GM19351 (cell line): Measurements from ENCODE around the gene BFSP1.
A peak's percentile ranks its signal among the peaks of the same experiment; 100 is the strongest.

ENCODE experiments used
- ATAC-seq: cut with Tn5 transposase; IDR thresholded peaks from one replicate; pipeline ENCODE4 v1.9.1; 2021; ENCODE audit warnings: mild to moderate bottlenecking, moderate library complexity; ENCODE audit not compliant: unreplicated experiment

Gene BFSP1

DNA sequence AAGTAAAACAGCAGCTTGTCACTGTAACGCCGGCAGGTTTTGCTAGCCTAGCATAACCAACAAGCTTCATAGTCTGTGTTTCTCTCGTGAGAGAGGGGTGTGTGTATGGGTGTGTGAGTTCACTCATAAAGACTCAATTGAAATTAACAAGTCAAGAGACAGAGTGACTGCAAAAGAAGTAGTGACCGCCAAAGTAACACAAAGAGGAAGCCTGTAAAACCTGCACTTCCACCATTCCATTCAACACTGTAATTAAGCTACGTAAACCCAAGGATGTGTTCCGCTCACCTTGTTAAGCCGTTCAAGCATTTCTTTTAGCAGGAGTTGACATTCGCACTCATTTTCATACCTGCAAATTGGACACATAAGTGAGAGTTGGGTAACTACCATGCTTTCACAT is 6.6 kb downstream of the BFSP1 start:
- ATAC-seq = no peak

DNA sequence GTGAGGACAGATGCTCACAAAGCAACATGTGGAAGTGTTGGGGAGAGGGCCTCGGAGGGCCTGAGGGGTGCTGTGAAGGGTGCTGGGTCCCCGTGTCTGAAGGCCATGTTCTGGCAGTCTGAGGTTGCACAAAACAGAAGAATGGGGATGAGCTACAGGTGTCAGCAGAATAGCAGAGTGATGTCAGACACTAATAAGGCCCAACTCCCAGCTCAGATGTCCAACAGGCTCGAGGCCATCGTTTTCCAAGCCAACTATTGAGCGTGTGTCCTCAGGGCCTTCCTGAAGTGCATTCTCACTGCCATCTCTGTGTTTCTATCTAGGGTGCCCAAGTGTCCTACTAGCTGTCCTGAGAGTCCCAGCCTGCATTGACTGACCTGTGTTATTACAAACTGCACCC is 7.9 kb downstream of the BFSP1 start:
- ATAC-seq = no peak

DNA sequence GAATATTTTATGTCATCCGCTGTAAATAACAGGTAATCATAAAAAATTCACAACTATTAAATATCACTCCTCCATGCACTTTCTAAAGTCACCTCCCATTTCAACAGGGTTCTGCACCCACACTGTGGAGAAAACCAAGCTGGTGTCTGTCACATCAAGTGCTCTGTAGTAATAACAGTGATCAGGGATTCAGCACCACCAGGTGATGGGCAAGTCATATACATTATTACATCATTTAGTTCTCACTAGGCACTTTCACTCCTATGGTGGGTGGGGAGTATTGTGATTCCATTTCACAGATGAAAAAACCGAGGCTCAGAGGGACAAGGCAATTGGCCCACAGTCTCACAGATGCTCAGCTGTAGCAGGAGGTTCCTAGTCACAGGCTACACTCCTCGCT is 8.7 kb downstream of the BFSP1 start:
- ATAC-seq = no peak

DNA sequence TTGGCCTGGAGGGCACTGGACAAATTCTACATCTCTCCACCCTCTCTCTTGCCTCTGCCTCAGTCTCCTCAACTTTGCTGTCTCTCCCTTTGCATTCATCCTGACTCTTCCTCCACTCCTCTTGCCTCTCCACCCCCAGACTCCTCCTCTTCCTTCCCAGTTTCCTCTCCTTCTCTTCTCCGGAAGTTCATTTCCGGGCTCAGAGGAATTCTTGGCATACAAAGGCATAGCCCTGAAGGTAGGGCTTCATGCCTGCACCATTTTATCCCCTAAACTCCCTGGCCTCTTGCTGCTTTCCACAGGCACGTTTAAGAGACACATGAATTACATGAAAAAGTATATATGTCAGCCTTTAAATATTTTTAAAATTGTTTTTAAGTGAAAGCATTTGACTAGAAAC is 10.6 kb downstream of the BFSP1 start:
- no peak for ATAC-seq

DNA sequence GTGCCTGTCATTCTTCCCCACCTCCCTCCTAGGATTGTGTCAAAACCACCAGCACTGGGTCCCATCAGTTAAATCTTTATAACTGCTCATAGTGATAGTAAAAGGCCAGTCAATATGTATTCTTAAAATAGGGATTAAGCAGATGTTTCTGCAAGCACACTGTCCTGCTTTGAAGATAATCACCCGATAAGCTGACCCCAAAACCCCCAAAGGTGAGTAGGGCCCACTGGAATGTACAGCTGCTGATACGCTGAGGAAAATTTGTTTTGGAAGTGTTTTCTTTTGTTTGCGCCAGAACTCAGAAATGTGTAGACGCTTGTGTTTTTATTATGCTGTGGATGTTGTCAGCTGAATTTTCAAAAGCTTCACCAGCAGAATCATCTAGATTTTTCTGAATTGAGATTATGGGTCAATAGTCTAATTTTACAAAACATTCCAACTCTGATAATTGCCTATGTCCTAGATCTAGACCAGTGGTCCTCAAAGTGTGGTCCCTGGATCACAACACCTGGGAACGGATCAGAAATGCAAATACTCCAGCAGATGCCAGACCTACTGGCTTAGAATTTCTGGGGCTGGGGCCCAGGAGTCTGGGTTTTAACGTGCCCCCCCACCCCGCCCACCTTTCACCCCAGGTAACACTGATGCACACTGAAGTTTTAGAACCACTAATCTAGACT is 11.4 kb downstream of the BFSP1 start:
- ATAC-seq = no peak

DNA sequence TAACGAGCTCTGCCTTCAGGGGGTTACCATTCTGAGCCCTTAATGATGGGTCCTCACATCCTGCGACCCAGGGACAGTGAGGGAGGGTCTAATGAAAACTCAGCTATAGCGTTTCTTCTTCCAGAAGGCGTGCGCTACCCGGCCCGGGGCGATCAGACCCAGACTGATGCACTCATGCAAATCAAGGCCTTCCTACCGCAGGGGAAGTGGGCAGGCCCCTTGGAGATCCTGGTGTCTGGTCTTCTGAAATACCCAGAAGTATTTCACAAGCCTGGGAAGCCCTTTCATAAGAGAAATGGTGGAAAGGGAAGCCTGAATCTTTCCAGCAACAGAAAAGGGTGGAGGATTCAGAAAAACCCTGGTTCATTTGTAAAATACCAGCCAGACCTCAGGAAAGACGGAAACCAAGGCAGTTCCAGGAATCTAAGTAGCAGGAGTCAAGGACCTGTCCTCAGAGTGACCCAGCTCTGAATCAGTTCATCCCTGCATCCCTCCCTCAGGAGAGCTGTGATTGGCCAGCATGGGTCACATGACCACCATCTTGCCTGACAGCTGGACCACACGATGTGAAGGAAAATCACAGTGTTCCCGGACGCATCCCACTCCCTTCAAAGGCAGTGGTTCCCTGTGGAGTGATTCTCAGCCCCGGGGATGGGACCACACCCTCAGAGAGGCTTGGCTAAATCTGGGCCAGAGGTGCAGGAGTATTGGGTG is 12.7 kb downstream of the BFSP1 start:
- no peak for ATAC-seq

DNA sequence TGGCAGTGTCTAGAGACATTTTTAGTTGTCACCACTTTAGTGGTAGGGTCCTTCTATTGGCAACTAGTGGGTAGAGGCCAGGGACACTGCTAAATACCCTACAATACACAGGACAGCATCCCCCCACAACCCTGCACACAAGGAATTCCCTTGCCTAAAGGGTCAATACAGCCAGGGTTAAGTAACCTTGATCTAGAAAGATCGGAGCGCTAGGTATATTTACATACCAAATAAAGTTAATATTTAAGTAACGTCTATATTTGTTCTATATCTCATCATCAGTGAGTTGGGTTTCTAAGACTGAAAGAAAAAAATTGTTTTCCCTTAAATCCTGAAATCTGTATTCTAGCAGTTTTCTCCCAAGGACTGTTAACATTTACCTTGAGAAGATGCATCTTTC is 16.1 kb downstream of the BFSP1 start:
- no peak for ATAC-seq

DNA sequence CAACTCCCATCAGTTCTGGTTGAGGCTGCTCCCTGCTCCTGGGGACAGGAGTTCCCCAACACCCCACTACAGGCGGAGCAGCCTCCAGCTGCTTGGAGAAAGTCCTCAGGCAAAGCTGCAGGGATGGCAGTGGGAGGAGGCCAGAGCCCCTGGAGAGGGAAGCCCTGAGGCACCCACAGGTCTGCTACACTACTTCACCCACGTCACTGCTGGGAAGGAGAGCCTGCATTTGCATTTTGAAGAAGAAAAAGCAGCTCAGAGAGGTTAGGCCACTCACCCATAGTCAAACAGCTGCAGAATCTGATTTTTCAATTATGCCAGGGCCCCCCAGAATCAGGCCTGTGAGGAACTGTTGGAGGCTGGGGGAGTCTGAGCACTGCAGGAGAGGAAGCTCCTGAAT is 17.2 kb downstream of the BFSP1 start:
- ATAC-seq = no peak

DNA sequence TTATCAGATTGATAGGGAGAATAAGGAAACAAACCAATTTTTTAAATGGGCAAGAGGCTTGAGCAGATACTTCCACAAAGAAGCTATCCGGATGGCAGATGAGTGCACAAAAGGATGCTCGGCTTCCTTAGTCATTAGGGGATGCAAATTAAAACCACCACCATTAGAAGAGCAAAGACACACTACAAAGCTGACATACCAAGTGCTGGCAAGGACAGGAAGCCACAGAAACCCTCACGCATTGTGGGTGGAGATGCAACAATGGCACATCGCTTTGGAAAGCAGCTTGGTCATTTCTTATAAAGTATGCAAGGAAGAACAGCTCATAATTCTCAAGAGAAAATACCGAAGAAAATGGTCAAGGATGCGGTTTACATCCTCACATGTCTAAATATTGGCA is 19.8 kb downstream of the BFSP1 start:
- no peak for ATAC-seq

DNA sequence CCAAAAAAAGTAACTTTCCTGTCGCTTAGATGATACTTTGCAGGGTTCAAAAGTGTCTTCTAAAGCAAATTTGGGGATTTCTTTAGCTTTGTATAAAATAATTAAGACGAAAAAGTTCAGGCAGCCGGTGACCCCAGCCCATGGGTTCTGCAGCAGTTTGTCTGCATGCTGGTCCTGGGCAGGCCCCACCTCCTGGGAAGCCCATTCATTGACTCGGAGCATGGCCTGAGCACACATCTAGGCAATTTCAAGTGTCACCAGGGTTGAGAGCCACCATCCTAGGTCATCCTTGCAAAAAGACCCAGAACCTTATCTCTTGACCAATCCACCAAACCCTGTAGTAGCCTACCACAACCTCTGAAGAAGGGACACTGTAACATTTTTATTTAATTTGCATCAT is 20.6 kb downstream of the BFSP1 start:
- no peak for ATAC-seq

DNA sequence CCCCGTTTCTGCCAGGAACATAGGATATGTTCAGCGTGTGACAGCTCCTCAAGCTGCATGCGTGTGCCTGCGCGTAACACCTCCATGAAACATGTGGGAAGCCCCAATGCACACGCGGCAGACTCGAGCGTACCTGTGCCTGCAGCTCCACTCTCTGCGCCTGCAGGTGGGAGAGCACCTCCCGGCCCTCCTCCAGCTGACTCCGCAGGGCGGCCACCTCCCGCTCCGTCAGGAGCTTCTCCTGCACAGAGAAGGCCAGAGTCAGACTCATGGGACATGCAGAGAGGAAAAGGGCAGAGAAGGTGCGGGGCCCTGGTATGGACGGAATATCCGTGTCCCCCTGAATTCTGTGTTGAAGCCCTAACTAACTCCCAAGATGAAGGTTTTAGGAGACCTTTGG is 22.4 kb downstream of the BFSP1 start:
- ATAC-seq = no peak

DNA sequence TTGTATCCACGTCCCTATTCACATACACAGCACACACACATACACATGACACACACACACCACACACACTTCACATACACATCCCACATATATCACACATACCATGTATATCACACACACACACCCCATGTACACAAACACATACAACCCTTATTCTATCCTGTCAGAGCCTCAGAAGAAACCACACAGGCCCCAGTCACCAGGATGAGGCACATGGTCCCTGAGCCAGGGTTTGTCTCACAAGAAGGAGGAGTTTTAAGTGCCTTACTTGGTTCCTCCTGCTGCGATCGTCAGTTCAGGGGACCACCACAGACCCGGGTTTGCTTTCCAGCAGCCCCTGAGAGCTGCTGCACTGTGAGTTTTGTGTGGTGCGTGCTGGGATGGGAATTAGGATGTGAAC is 23.6 kb downstream of the BFSP1 start:
- ATAC-seq = no peak

DNA sequence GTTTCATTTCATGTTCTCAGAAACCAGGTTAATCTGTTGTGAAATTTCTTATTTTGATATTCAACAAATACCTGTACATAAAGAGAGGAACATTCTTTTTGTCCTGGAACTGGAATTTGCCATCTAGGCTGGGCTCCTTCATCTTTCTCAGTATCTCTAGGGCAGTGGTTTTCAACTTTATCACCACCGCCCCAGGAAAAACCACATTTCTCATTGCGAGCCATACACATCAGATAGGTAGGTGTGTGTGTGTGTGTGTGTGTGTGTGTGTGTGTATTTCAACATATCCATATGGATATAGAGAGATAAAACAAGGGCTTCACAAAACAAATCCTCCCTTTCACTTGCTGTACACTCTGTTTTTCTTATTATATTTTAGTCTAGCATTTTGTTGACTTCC is 24.1 kb downstream of the BFSP1 start:
- no peak for ATAC-seq

DNA sequence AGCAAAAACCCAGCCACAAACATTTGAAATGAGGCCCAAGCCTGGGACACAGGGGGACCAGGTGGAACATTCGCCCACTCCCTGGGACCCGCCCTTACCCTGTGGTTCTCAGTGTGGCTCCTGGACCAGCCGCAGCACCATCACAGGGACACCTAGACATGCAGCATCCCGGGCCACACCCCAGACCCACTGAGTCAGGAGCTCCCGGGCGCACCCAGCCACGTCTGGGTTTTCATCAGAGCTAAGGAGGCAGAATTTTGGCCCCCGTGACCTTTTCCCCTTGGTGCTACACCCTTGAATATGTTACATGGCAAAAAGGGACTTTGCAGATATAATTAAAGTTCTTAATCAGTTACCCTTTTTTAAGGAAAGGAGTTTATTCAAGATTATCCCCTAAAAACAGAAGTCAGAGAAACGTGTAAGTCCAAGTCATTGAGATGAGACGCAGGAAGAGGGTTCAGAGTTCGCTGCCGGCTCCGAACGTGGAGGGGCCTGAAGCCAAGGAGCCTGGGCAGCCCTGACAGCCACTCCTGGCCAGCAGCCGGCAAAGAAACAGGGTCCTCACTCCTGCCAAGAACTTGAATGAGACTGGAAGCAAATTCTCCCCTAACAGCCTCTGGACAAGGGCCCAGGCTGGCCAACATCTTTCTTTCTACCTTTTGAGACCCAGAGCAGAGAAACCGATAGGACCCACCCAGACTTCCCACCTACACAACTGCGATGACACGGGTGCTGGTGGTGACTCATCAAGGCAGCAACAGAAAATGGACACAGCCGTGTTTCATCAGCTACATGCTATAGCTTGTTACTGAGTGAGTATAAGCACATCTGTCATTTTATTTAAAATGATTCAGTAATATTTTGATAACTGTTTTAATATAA is 25.3 kb downstream of the BFSP1 start:
- peak; percentile 2 for ATAC-seq

DNA sequence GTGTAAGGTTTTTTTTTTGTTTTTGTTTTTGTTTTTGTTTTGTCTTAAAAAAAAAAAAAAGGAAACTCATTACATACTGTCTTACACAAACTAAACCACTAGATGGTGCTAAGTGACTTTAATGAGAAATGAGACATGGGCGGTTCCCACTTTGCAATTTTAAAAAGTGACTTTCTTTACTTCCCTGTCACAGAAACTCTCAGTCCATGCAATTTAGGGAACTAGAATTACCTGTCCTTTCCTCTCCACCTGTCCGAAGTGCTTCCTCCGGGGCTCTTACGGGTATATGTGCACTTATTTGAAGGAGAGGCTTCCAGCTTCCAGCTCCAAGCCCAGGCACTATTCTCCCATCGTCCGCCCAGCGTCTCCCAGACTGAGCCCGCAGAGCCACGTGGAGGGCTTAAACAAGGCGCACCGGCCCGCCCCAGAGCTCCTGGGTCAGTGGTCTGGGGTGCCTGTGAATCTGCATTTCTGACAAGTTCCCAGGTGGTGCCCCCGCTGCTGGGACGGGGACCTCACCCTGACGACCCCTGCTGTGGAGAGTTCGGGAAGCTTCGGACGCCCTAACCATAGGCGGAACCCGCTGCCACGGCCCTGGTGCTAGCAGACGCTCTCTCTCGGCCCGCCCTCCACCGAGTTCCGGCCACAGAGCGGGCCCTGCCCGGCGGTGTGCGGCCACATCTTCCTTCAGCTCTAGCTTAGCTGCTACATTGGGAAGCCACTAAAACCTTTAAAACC is 26.1 kb downstream of the BFSP1 start:
- ATAC-seq = peak; percentile 82

DNA sequence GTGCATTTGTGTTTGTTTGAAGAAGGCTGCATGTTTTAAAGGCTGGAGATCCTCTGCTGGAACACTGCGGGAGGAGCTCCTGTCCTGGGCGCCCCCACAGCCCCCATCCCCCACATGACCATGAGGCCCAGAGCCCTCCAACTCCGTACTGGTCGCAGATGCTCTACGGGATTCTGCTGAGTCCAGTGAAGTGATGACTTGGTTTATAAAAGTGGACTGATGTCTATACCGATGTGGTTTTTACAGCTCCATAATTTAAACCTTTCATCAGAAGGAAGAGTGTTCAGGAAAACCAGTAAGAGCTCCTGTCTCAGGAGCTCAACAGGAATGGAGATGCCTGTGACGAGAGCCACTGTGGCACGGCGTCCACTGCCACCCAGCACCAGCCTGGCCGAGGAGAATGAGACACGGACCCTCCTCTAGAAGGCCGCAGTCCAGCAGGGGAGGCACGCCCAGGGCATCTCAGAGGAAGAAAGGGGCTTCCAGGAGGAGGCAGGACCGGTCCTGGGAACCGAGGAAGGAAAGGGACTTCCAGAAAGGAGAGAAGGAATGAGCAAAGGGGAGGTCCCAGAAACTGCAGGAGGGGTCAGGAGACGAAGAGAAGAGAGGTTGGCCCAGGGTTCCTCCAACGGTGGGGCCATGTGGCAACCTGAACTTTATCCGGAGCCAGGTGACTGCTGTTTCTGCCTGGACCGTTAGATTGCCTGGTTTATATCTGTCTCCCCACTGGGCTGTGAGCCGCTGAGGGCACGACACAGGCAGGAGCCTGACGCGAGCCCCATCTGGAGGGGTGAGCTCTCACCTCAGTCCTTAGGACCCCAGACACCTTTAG is 26.9 kb downstream of the BFSP1 start:
- peak; percentile 30 for ATAC-seq

DNA sequence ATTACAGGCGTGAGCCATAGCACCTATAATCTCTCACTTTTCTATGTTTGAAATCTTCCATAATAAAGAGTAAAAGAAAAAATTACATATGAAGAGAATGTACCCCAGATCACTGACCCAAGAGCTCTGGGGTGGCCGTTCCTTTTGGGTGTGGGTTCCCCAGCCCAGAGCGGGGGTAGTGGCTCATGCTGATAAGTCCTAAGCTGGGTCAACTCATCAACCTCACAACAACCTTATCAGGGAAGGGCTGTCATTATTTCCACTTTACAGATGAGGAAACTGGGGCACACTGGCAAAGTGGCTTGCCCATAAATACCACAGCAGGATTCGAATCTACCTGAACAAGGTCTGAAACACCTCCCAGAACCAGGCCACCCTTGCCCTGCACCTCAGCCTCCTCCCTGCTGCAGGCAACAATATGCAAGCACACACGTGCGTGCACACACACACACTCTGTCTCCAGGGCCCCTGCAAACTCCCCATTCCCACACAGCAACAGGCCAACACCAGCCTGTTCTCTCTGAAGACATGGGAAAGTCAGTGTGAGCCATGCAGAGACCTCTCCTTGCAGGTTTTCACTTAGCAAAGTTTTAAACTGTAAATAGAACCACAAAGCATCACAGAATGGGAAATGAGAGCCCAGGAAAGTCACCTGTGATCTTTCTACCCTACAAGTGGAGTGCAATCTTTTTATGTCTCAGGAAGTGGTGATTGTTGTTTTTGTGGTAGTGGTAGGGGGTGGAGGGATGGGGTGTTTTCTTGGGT is 27.7 kb downstream of the BFSP1 start:
- no peak for ATAC-seq

DNA sequence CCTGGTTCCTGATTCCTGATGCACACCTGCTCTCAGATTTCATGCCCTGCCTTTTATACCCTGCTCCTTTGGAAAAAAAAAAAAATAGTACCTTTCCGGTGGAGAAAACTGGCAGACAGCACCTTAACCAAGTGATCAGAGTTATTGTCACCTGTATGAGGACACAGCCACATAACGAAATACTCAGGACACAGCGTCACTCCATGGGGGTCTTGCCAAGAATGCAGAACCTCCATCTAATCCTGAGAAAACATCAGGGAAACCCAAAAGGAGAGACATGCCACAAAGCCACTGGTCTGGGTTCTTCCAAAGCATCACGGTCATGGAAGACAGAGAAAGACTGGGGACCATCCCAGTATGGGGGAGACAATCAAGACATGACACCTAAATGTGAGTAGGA is 29.1 kb downstream of the BFSP1 start:
- ATAC-seq = no peak

DNA sequence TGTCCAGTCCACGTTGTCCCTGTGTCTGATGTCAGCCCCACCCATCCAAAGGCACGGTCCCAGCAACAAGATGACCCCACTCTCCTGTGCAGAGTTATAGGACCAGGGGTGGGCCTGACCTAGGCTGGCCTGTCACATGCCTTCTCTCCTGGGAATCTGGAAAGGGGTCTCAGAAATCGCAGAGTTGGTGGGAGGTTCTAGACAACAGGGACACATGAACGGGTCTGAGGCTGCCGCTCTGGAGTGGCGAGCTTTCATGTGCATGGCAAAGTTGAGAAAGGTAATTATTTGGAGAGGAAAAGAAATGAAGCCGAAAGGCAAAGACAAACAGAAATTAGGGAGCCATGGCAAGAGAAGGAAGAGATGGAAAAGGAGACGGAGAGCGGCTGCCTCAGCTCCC is 29.5 kb downstream of the BFSP1 start:
- no peak for ATAC-seq

DNA sequence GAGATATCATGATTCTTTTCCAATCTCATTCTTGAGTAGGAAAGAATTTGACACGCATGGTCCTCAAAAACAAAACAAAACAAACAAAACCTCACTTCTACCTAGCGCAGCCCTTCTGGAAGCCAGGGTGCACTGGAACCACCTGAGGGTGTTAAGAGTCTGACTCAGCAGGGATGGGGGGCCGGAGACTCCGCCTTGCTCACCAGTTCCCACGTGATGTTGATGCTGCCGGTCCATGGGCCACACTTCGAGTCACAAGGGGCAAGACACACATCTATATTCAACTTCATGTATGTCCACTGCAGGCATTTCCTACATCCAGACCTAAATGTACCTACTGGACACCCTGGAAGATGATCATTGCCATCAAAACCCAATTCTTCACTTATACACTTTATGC is 30.4 kb downstream of the BFSP1 start:
- ATAC-seq = no peak
